Activated CD4-positive, alpha-beta T cell treated with anti-CD3 and anti-CD28 coated beads for 1 hour (primary cell): Measurements from ENCODE around the gene ATP8A2.
"Not testable (repeated sequence)": the region's sequence is repeated elsewhere in the genome, so short reads cannot be mapped to it uniquely, and the experiment has no call there.

Experiments
- DNase-seq: peaks from one replicate; pipeline ENCODE4 v3.0.0-alpha.2; 2020

Gene ATP8A2

GRCh38 chr13:25466880-25467279 is 95.1 kb downstream of the ATP8A2 start:
- no peak for DNase-seq

GRCh38 chr13:25468325-25469168 is 96.8 kb downstream of the ATP8A2 start:
- DNase-seq, result no peak

GRCh38 chr13:25469169-25469525 is 97.4 kb downstream of the ATP8A2 start:
- DNase-seq, result no peak

- DNase-seq, result no peak
Measured at GRCh38 chr13:25473864-25474263, 102.1 kb downstream of the ATP8A2 start.

- no peak for DNase-seq
Measured at GRCh38 chr13:25478186-25478585, 106.4 kb downstream of the ATP8A2 start.

- no peak for DNase-seq
Measured at GRCh38 chr13:25489238-25489637, 117.5 kb downstream of the ATP8A2 start.

- no peak for DNase-seq
Measured at GRCh38 chr13:25490236-25490635, 118.5 kb downstream of the ATP8A2 start.

GRCh38 chr13:25493931-25494640 is 122.3 kb downstream of the ATP8A2 start:
- no peak for DNase-seq

- no peak for DNase-seq
Measured at GRCh38 chr13:25494698-25495411, 123.1 kb downstream of the ATP8A2 start.

GRCh38 chr13:25501231-25501630 is 129.5 kb downstream of the ATP8A2 start:
- no peak for DNase-seq

- no peak for DNase-seq
Measured at GRCh38 chr13:25502031-25502430, 130.3 kb downstream of the ATP8A2 start.

GRCh38 chr13:25502551-25502950 is 130.8 kb downstream of the ATP8A2 start:
- no peak for DNase-seq

GRCh38 chr13:25503856-25504255 is 132.1 kb downstream of the ATP8A2 start:
- no peak for DNase-seq

GRCh38 chr13:25507841-25508240 is 136.1 kb downstream of the ATP8A2 start:
- DNase-seq, result no peak

- not testable (repeated sequence) for DNase-seq
Measured at GRCh38 chr13:25513060-25513459, 141.3 kb downstream of the ATP8A2 start.

- no peak for DNase-seq
Measured at GRCh38 chr13:25518441-25518840, 146.7 kb downstream of the ATP8A2 start.

GRCh38 chr13:25525884-25526283 is 154.1 kb downstream of the ATP8A2 start:
- DNase-seq, result no peak

- no peak for DNase-seq
Measured at GRCh38 chr13:25528266-25528665, 156.5 kb downstream of the ATP8A2 start.

- no peak for DNase-seq
Measured at GRCh38 chr13:25529425-25529824, 157.7 kb downstream of the ATP8A2 start.

GRCh38 chr13:25538276-25538675 is 166.5 kb downstream of the ATP8A2 start:
- DNase-seq, result no peak

GRCh38 chr13:25541434-25542123 is 169.8 kb downstream of the ATP8A2 start:
- DNase-seq, result no peak

- not testable (repeated sequence) for DNase-seq
Measured at GRCh38 chr13:25548991-25549390, 177.2 kb downstream of the ATP8A2 start.

GRCh38 chr13:25561812-25562211 is 190.0 kb downstream of the ATP8A2 start:
- no peak for DNase-seq
